Neural progenitor cell (in vitro differentiated cells): ENCODE measurements around the gene UBL5. TPM values are rescaled to one million over a fixed set of nuclear protein-coding genes. Genes with fewer than 3 reads are reported as not detected.

Experiments used
- DNase-seq: peaks from one replicate; pipeline ENCODE4 v3.0.0-alpha.2; 2016; ENCODE audit warnings: low spot score
- H2AFZ ChIP-seq: fragments of 200-600 bp; sonication (generic); replicated peaks from 2 replicates; pipeline ENCODE4 v1.6.1; 2016; ENCODE audit warnings: antibody characterized with exemption
- H3F3A ChIP-seq: fragments of 200-600 bp; sonication (generic); 2 replicates; pipeline ENCODE4 v1.6.1; 2016; ENCODE audit warnings: antibody characterized with exemption, low read depth
- H3K27ac ChIP-seq: fragments of 200-600 bp; sonication (generic); 2 replicates; pipeline ENCODE4 v1.5.1; 2016; ENCODE audit warnings: mild to moderate bottlenecking
- H3K27me3 ChIP-seq: fragments of 200-600 bp; sonication (generic); 2 replicates; pipeline ENCODE4 v1.6.1; 2016; ENCODE audit warnings: mild to moderate bottlenecking, moderate library complexity
- H3K36me3 ChIP-seq: fragments of 200-600 bp; sonication (generic); 2 replicates; pipeline ENCODE4 v1.5.1; 2016
- H3K4me1 ChIP-seq: fragments of 200-600 bp; sonication (generic); 2 replicates; pipeline ENCODE4 v1.6.1; 2016; ENCODE audit warnings: mixed run types
- H3K4me2 ChIP-seq: fragments of 200-600 bp; sonication (generic); 2 replicates; pipeline ENCODE4 v1.6.1; 2016
- H3K4me3 ChIP-seq: fragments of 200-600 bp; sonication (generic); 2 replicates; pipeline ENCODE4 v1.5.1; 2016
- H3K79me2 ChIP-seq: fragments of 200-600 bp; sonication (generic); 2 replicates; pipeline ENCODE4 v1.6.1; 2016; ENCODE audit warnings: low read depth
- H3K9ac ChIP-seq: fragments of 200-600 bp; sonication (generic); 2 replicates; pipeline ENCODE4 v1.6.1; 2016
- H3K9me3 ChIP-seq: fragments of 200-600 bp; sonication (generic); 2 replicates; pipeline ENCODE4 v1.5.1; 2016; ENCODE audit warnings: low read depth
- H4K20me1 ChIP-seq: fragments of 200-600 bp; sonication (generic); 2 replicates; pipeline ENCODE4 v1.6.1; 2016; ENCODE audit warnings: low read depth
- H3K27ac Mint-ChIP-seq: 3 replicates; pipeline ENCODE4 v1.8.0; 2021; ENCODE audit warnings: mixed read lengths
- H3K27me3 Mint-ChIP-seq: 2 replicates; pipeline ENCODE4 v1.8.0; 2022; ENCODE audit warnings: low read depth, mild to moderate bottlenecking, inconsistent platforms, moderate library complexity, mixed read lengths; ENCODE audit not compliant: insufficient read depth
- H3K36me3 Mint-ChIP-seq: 3 replicates; pipeline ENCODE4 v1.8.0; 2021; ENCODE audit warnings: mixed read lengths
- H3K4me1 Mint-ChIP-seq: 3 replicates; pipeline ENCODE4 v1.8.0; 2021; ENCODE audit warnings: mixed read lengths
- H3K4me3 Mint-ChIP-seq: 3 replicates; pipeline ENCODE4 v1.8.0; 2021; ENCODE audit warnings: mild to moderate bottlenecking, moderate library complexity, mixed read lengths
- H3K9me3 Mint-ChIP-seq: 3 replicates; pipeline ENCODE4 v1.8.0; 2020; ENCODE audit warnings: mixed read lengths
- EZH2 ChIP-seq: fragments of 200-600 bp; sonication (generic); IDR thresholded peaks from 2 replicates; pipeline ENCODE4 v1.6.1; 2017; ENCODE audit warnings: antibody characterized with exemption, mild to moderate bottlenecking, moderate library complexity
- EZH2phosphoT487 ChIP-seq: fragments of 200-600 bp; sonication (generic); IDR thresholded peaks from 2 replicates; pipeline ENCODE4 v1.6.1; 2017; ENCODE audit warnings: antibody characterized with exemption
- total RNA-seq: library from RNA; depleted of rRNA; stranded (reverse); fragments of >200 nt; gene quantifications from 2 replicates; pipeline ENCODE4 v1.2.3, GENCODE V29; 2015; ENCODE audit warnings: low replicate concordance
- TF ChIP-seq, protein P1 (sequence below): fragments of 200-600 bp; sonication (generic); IDR thresholded peaks from 2 replicates; pipeline ENCODE4 v1.5.1; 2017; ENCODE audit warnings: antibody characterized with exemption, mild to moderate bottlenecking

The UBL5 gene
- total RNA-seq, 1 donor from 2014 or later, result 628 TPM

DNA sequence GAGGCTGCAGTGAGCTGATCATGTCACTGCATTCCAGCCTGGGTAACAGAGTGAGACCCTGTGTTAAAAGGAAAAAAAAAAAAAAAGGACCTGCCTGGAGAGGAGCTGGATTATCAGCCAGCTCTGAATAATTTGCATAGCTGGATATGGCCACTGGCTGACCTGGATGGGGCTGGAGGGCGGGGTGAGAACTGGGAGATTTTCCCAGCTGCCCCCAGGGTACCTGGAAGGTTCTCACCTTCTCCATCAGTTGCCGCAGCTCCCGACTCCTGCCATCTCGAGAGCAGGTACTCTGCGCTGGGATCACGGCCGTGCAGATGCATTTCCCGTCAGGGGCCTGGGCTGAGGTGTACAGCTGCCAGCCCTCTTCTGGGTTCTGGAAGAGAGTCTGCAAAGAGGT, 32.7 kb downstream of the UBL5 start:
- Mint-ChIP-seq H3K4me3 (no peak overlapping the region), H3K27ac (no peak overlapping the region), H3K9me3 (peaks cover 2% of the 10 kb centered on the region), H3K27me3 (peaks cover 10% of the 10 kb centered on the region), H3K36me3 (peaks cover 9% of the 10 kb centered on the region), H3K4me1 (no peaks in the 10 kb centered on the region)
- no peaks in the 10 kb centered on the region for H3K9me3 ChIP-seq
- H3K27ac ChIP-seq, result no peak overlapping the region
- no peaks in the 10 kb centered on the region for H3K36me3 ChIP-seq
- H3K4me3 ChIP-seq, result no peak overlapping the region
- no peak overlapping the region for H2AFZ ChIP-seq
- no peak overlapping the region for H3K4me2 ChIP-seq
- H4K20me1 ChIP-seq, result no peaks in the 10 kb centered on the region
- TF ChIP-seq EZH2 (no peak), EZH2phosphoT487 (no peak)
- TF ChIP-seq, protein P1, sequence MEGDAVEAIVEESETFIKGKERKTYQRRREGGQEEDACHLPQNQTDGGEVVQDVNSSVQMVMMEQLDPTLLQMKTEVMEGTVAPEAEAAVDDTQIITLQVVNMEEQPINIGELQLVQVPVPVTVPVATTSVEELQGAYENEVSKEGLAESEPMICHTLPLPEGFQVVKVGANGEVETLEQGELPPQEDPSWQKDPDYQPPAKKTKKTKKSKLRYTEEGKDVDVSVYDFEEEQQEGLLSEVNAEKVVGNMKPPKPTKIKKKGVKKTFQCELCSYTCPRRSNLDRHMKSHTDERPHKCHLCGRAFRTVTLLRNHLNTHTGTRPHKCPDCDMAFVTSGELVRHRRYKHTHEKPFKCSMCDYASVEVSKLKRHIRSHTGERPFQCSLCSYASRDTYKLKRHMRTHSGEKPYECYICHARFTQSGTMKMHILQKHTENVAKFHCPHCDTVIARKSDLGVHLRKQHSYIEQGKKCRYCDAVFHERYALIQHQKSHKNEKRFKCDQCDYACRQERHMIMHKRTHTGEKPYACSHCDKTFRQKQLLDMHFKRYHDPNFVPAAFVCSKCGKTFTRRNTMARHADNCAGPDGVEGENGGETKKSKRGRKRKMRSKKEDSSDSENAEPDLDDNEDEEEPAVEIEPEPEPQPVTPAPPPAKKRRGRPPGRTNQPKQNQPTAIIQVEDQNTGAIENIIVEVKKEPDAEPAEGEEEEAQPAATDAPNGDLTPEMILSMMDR, result no peak
- H3K9ac ChIP-seq, result no peak overlapping the region
- H3K79me2 ChIP-seq, result no peaks in the 10 kb centered on the region
- DNase-seq, result no peak
- no peaks in the 10 kb centered on the region for H3F3A ChIP-seq
- H3K27me3 ChIP-seq, result no peaks in the 10 kb centered on the region
- H3K4me1 ChIP-seq, result no peaks in the 10 kb centered on the region

DNA sequence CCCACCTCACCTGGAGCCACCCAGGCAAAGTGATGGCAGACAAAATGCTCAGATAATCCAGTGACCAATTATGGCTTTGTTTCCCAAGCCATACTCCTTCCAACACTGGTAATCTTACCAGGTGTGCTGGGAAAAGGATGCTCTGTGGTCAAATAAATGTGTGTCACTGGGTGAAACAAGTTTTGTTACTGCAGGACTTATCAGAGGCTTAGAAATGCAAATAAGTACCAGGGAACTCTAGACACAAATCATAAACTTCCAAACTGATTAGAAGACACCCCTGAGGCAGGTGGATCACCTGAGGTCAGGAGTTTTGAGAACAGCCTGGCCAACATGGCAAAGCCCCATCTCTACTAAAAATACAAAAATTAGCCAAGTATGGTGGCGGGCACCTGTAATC, 33.8 kb downstream of the UBL5 start:
- no peak for TF ChIP-seq EZH2phosphoT487
- no peak for TF ChIP-seq EZH2
- TF ChIP-seq, protein P1, result no peak
- Mint-ChIP-seq H3K27ac (no peak overlapping the region), H3K27me3 (peaks cover 10% of the 10 kb centered on the region), H3K36me3 (peaks cover 9% of the 10 kb centered on the region), H3K4me3 (no peak overlapping the region), H3K9me3 (peaks cover 2% of the 10 kb centered on the region), H3K4me1 (peaks cover 6% of the 10 kb centered on the region)
- Histone ChIP-seq H3K9ac (no peak overlapping the region), H3K36me3 (no peaks in the 10 kb centered on the region), H3K4me2 (no peak overlapping the region), H3F3A (peaks cover 7% of the 10 kb centered on the region), H2AFZ (no peak overlapping the region), H3K27ac (no peak overlapping the region), H3K27me3 (no peaks in the 10 kb centered on the region), H3K4me1 (peaks cover 7% of the 10 kb centered on the region), H4K20me1 (peaks cover 2% of the 10 kb centered on the region), H3K79me2 (no peaks in the 10 kb centered on the region), H3K9me3 (no peaks in the 10 kb centered on the region), H3K4me3 (no peak overlapping the region)
- DNase-seq, result no peak

DNA sequence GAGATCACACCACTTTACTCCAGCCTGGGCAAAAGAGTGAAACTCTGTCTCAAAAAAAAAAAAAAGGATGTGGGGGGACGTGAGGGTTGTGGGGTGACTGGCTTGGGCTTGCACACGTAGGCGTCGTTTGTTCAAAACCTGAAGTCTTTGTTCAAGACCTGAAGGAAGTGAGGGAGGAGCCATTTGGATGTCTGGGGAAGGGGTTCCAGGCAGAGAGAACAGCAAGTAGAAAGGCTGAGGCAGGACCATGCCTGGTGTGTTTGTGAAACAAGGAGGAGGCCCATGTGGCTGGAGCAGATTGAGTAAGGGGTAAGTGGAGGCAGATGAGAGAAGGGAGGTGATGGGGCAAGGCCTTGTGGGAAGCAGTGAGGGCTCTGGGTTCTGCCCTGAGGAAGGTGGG, 35.2 kb downstream of the UBL5 start:
- H3K4me1 Mint-ChIP-seq, result peaks cover 6% of the 10 kb centered on the region
- no peaks in the 10 kb centered on the region for H3K36me3 Mint-ChIP-seq
- DNase-seq, result no peak
- Histone ChIP-seq H4K20me1 (peaks cover 2% of the 10 kb centered on the region), H3K27ac (no peak overlapping the region), H3K9ac (no peak overlapping the region), H3K36me3 (no peaks in the 10 kb centered on the region), H3K4me3 (no peak overlapping the region), H3K4me1 (peaks cover 7% of the 10 kb centered on the region), H3K79me2 (no peaks in the 10 kb centered on the region), H2AFZ (no peak overlapping the region), H3K27me3 (no peaks in the 10 kb centered on the region), H3K4me2 (no peak overlapping the region), H3F3A (peaks cover 7% of the 10 kb centered on the region), H3K9me3 (no peaks in the 10 kb centered on the region)
- H3K4me3 Mint-ChIP-seq, result no peak overlapping the region
- H3K27ac Mint-ChIP-seq, result no peak overlapping the region
- TF ChIP-seq, protein P1, result no peak
- TF ChIP-seq EZH2 (no peak), EZH2phosphoT487 (no peak)
- H3K27me3 Mint-ChIP-seq, result peaks cover 6% of the 10 kb centered on the region
- H3K9me3 Mint-ChIP-seq, result no peaks in the 10 kb centered on the region
